ENCODE results near the gene EIF4EBP3. TPM values are rescaled to one million over a fixed set of nuclear protein-coding genes. Genes with fewer than 3 reads are reported as not detected.

EIF4EBP3 gene
- total and polyA plus RNA-seq, 2 of the 4 experiments (the other 2 are of a cell fraction), result 0.36 to 2.1 TPM

- ChIA-PET CTCF (interaction anchor here (1.1 kb wide), 1 partner anchor 13 kb away, joined by 4 read pairs; no protein-coding TSS in a partner anchor), POLR2A (ENCODE audit: unreplicated experiment) (no interaction called here)
- BruUV-seq (replicated peaks), result no TSS peak
- Histone ChIP-seq H3K56ac (ENCODE audit: extremely low read depth, insufficient read depth, low read length) (no peak overlapping the region), H4K20me1 (ENCODE audit: insufficient read depth, low read length) (no peaks in the 10 kb centered on the region), H3K27ac (ENCODE audit: insufficient read depth, low read length) (no peak overlapping the region), H2AK5ac (ENCODE audit: low read depth, low read length) (peak overlapping the region; percentile 67; the same call in 1 of the 2 replicates), H3K9me1 (ENCODE audit: insufficient read depth, low read length) (no peaks in the 10 kb centered on the region), H2BK20ac (ENCODE audit: low read depth, low read length) (no peak overlapping the region), H3K27me3 (ENCODE audit: control insufficient read depth, insufficient read depth, low read length) (no peaks in the 10 kb centered on the region; the same call in 1 of the 2 replicates), H4K8ac (ENCODE audit: low read depth in 2 of 2, low read length in 2 of 2) (no peak overlapping the region), H3K4me3 (ENCODE audit: insufficient read depth, low read depth, low read length) (no peak overlapping the region), H3K18ac (ENCODE audit: low read depth, low read length) (no peak overlapping the region), H4K91ac (ENCODE audit: insufficient read depth, low read depth, low read length) (no peak overlapping the region), H2AFZ (replicated peaks; ENCODE audit: low read length, poor library complexity) (no peak overlapping the region), H3K36me3 (ENCODE audit: control insufficient read depth, insufficient read depth, low read length) (no peaks in the 10 kb centered on the region), H3K9ac (ENCODE audit: low read depth, low read length) (no peak overlapping the region), H3K79me1 (ENCODE audit: low read depth in 1 of 2, low read length in 2 of 2) (no peaks in the 10 kb centered on the region), H4K5ac (ENCODE audit: low read depth, low read length) (no peak overlapping the region), H3K4ac (ENCODE audit: low read depth, low read length) (0 out of 2 replicates have a peak overlapping the region, but pooled peaks have one; percentile 50), H2BK5ac (ENCODE audit: low read depth, low read length, poor library complexity, severe bottlenecking) (no peak overlapping the region), H3K23ac (ENCODE audit: low read depth, low read length) (no peak overlapping the region), H2BK120ac (ENCODE audit: low read depth, low read length) (no peak overlapping the region), H3K9me3 (ENCODE audit: control insufficient read depth, insufficient read depth, low read length) (no peaks in the 10 kb centered on the region), H3K4me1 (ENCODE audit: control insufficient read depth, insufficient read depth, low read length) (peaks cover 12% of the 10 kb centered on the region), H2BK15ac (ENCODE audit: low read depth, low read length) (no peak overlapping the region), H3K4me2 (ENCODE audit: low read depth, low read length) (no peak overlapping the region), H2AK9ac (replicated peaks; ENCODE audit: low read depth, low read length, poor library complexity) (peak overlapping the region; percentile 55), H3K14ac (replicated peaks; ENCODE audit: low read depth, low read length) (no peak overlapping the region)
- in situ Hi-C loops (cut with MboI; ENCODE audit: low sequenced_read_pairs) (no loop called here), dilution Hi-C loops (cut with HindIII; ENCODE audit: low sequenced_read_pairs, unreplicated experiment) (no loop called here), intact Hi-C loops (cut with micrococcal nuclease) (no loop called here)
- WGBS, 2 experiments (ENCODE audit: extremely low coverage in 2 of 2, insufficient read length in 1 of 2), result no CpG with 5 or more reads among the region's 7 CpGs
- ATAC-seq (ENCODE audit: low read depth) (no peak), DNase-seq (no peak)
- no peak for TF ChIP-seq BHLHE40 (IDR thresholded peaks at IDR 0.05; ENCODE audit: low read depth, low read length)
- TF ChIP-seq MXI1 (IDR thresholded peaks at IDR 0.05; ENCODE audit: borderline replicate concordance, low read depth, low read length), result no peak
- TF ChIP-seq POLR2A (IDR thresholded peaks at IDR 0.05; ENCODE audit: low read depth, low read length), result no peak
- TF ChIP-seq MAZ (IDR thresholded peaks at IDR 0.05; ENCODE audit: borderline replicate concordance, low read depth, low read length), result no peak
- no peak for TF ChIP-seq NFE2L2 (IDR thresholded peaks at IDR 0.05; ENCODE audit: low read depth, low read length)
- no peak for TF ChIP-seq FOS (IDR thresholded peaks at IDR 0.05; ENCODE audit: low read depth, low read length)
- TF ChIP-seq RFX5 (IDR thresholded peaks at IDR 0.05; ENCODE audit: low read depth, low read length), result no peak
- no peak for TF ChIP-seq SMC3 (IDR thresholded peaks at IDR 0.05; ENCODE audit: low read depth, low read length)
- no peak for TF ChIP-seq RCOR1 (IDR thresholded peaks at IDR 0.05; ENCODE audit: insufficient replicate concordance, low read length)
- no peak for TF ChIP-seq RAD21 (IDR thresholded peaks at IDR 0.05; ENCODE audit: low read length)
- TF ChIP-seq, protein P1, sequence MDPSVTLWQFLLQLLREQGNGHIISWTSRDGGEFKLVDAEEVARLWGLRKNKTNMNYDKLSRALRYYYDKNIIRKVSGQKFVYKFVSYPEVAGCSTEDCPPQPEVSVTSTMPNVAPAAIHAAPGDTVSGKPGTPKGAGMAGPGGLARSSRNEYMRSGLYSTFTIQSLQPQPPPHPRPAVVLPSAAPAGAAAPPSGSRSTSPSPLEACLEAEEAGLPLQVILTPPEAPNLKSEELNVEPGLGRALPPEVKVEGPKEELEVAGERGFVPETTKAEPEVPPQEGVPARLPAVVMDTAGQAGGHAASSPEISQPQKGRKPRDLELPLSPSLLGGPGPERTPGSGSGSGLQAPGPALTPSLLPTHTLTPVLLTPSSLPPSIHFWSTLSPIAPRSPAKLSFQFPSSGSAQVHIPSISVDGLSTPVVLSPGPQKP (IDR thresholded peaks at IDR 0.05; ENCODE audit: borderline replicate concordance, low read depth, low read length), result no peak
- TF ChIP-seq, protein P2, sequence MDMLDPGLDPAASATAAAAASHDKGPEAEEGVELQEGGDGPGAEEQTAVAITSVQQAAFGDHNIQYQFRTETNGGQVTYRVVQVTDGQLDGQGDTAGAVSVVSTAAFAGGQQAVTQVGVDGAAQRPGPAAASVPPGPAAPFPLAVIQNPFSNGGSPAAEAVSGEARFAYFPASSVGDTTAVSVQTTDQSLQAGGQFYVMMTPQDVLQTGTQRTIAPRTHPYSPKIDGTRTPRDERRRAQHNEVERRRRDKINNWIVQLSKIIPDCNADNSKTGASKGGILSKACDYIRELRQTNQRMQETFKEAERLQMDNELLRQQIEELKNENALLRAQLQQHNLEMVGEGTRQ (IDR thresholded peaks at IDR 0.05; ENCODE audit: low read depth, low read length), result no peak
- TF ChIP-seq CHD1 (IDR thresholded peaks at IDR 0.05; ENCODE audit: low read depth, low read length), result no peak
- no peak for TF ChIP-seq MAFK (IDR thresholded peaks at IDR 0.05; ENCODE audit: low read depth, low read length)
- TF ChIP-seq CEBPB (IDR thresholded peaks at IDR 0.05; ENCODE audit: low read depth, low read length), result no peak
- no peak for TF ChIP-seq CTCF (conservative IDR thresholded peaks at IDR 0.05; ENCODE audit: low read depth, low read length)
These were observed 43.4 kb downstream of the EIF4EBP3 start for GRCh38 chr5:140590861-140591260.
